B cell (primary cell): ENCODE measurements around the gene ATP5F1B.

Experiments used
- EZH2 ChIP-seq: IDR thresholded peaks from 2 replicates; pipeline ENCODE4 v1.6.1; 2012; ENCODE audit warnings: borderline replicate concordance, low read depth, mild to moderate bottlenecking, moderate library complexity, low read length; ENCODE audit not compliant: insufficient read depth, poor library complexity, severe bottlenecking
- TF ChIP-seq, protein P1 (sequence below): fragments of 200-600 bp; IDR thresholded peaks from one replicate; pipeline ENCODE4 v1.8.0; 2022; ENCODE audit warnings: antibody characterized with exemption, mild to moderate bottlenecking

DNA sequence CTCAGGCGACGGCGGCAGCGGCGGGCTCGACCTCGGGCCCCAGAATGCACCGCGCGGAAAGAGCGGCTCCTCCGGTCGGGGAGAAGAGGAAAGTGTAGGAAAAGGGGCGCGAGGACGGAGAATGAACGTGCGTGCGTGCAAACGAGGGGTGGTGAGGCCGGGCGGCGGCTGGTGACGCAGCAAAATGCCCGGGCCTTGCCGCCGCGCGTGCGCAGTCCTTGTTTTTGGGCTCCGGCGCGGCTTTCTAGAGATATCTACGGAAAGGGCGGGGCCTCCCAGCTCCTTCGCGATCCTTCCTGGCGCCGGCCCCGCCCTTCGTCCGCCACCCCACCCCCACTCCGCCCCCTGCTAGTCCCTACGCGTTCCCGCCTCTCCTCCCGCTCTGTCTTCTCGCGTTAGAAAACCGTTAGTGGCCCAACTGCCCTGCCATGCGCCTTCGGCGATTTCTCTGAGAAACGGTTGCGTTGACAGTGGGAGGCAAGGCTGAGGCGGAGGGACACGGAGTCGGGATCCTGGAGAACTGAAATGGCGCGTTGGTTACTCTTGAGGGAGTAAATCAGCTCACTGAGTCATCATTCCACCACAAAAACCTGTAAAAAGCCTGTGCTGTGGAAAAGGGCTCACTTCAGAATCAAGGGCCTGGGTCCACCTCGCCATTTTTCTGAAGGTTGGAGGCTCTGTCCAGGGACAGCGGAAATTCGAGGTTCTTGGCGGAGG, 42.5 kb upstream of the ATP5F1B start, which contains the start of gene PTGES3:
- TF ChIP-seq, protein P1, sequence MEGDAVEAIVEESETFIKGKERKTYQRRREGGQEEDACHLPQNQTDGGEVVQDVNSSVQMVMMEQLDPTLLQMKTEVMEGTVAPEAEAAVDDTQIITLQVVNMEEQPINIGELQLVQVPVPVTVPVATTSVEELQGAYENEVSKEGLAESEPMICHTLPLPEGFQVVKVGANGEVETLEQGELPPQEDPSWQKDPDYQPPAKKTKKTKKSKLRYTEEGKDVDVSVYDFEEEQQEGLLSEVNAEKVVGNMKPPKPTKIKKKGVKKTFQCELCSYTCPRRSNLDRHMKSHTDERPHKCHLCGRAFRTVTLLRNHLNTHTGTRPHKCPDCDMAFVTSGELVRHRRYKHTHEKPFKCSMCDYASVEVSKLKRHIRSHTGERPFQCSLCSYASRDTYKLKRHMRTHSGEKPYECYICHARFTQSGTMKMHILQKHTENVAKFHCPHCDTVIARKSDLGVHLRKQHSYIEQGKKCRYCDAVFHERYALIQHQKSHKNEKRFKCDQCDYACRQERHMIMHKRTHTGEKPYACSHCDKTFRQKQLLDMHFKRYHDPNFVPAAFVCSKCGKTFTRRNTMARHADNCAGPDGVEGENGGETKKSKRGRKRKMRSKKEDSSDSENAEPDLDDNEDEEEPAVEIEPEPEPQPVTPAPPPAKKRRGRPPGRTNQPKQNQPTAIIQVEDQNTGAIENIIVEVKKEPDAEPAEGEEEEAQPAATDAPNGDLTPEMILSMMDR: no peak
- no peak for TF ChIP-seq EZH2
